ENCODE data around the gene SLC22A5.
A peak's percentile ranks its signal among the peaks of the same experiment; 100 is the strongest.

Gene SLC22A5

GRCh38 chr5:132353486-132353995 is 16.0 kb upstream of the SLC22A5 start:
- TF ChIP-seq CTCF (IDR thresholded peaks at IDR 0.05; ENCODE audit: low read length, missing control alignments), result no peak
- H3K4me3 ChIP-seq (replicated peaks; ENCODE audit: low read depth, low read length), result no peak overlapping the region
- no peak for DNase-seq (ENCODE audit: low read depth)

GRCh38 chr5:132354381-132355139 is 14.9 kb upstream of the SLC22A5 start:
- DNase-seq (ENCODE audit: low read depth), result no peak
- TF ChIP-seq CTCF (IDR thresholded peaks at IDR 0.05; ENCODE audit: low read length, missing control alignments), result no peak
- no peak overlapping the region for H3K4me3 ChIP-seq (replicated peaks; ENCODE audit: low read depth, low read length)

DNA sequence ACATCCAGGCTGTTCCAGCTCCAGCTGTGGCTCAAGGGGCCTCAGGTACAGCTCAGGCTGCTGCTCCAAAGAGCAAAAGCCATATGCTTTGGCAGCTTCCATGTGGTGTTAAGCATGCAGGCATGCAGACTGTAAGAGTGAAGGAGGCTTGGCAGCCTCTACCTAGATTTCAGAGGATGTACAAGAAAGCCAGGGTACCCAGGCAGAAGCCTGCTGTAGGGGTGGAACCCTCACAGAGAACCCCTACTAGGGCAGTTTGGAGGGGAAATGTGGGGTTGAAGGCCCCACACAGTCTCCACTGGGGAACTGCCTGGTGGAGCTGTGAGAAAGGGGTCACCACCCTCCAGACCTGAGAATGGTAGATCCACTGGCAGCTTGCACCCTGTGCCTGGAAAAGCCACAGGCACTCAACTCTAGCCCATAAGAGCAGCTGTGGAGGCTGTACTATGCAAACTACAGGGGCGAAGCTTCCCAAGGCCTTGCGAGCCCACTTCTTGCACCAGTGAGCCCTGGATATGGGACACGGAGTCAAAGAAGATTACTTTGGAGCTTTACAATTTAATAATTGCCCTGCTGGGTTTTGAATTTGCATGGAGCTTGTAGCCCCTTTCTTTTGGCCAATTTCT is 14.3 kb upstream of the SLC22A5 start:
- DNase-seq (ENCODE audit: low read depth), result no peak
- no peak overlapping the region for H3K4me3 ChIP-seq (replicated peaks; ENCODE audit: low read depth, low read length)
- TF ChIP-seq CTCF (IDR thresholded peaks at IDR 0.05; ENCODE audit: low read length, missing control alignments), result no peak

GRCh38 chr5:132358775-132359174 is 10.7 kb upstream of the SLC22A5 start:
- TF ChIP-seq CTCF (IDR thresholded peaks at IDR 0.05; ENCODE audit: low read length, missing control alignments), result no peak
- no peak for DNase-seq (ENCODE audit: low read depth)
- H3K4me3 ChIP-seq (replicated peaks; ENCODE audit: low read depth, low read length), result no peak overlapping the region

DNA sequence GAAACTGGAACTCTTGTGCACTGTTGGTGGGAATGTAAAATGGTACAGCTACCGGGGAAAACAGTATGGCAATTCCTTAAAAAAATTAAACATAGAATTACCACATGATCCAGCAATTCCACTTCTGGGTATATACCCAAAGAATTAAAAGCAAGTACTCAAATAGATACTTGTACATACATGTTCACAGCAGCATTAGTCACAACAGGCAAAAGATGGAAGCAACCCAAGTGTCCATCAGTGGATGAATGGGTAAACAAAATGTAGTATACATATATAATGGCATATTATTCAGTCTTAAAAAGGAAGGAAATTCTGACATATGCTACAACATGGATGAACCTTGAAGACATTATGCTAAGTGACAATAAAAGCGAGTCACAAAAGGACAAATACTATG is 7.4 kb upstream of the SLC22A5 start:
- no peak overlapping the region for H3K4me3 ChIP-seq (replicated peaks; ENCODE audit: low read depth, low read length)
- TF ChIP-seq CTCF (IDR thresholded peaks at IDR 0.05; ENCODE audit: low read length, missing control alignments), result no peak
- DNase-seq (ENCODE audit: low read depth), result no peak

DNA sequence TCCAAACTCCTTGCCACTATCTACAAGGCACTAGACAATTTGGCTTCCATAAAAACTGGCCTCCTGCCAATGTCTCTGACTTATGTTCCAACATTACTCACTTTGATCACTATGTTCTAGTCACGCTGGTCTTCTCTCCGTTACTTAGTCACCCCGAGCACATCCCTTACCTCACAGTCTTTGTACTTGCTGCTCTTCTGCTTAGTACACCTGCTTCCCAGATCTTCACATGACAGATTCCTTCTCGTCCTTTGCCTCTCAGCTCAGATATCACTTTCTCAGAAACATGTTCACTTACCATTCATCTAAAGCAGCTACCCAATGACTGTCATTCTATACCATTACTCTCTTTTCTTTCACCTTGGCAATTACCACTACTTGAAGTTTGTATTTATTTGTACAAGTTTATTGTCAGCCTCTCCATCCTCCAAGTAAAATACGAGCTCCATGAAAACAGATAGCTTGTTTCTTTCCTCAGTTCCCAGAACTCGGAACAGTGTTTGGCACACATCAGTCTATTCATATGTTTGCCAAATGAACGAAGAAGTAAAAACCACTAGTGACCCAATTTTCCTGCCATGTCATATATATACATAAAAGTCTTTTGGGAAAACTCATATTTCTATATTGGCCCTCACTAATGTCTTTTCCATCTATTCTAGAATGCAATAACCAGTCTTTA is 5.9 kb upstream of the SLC22A5 start:
- TF ChIP-seq CTCF (IDR thresholded peaks at IDR 0.05; ENCODE audit: low read length, missing control alignments), result no peak
- DNase-seq (ENCODE audit: low read depth), result peak; percentile 92
- no peak overlapping the region for H3K4me3 ChIP-seq (replicated peaks; ENCODE audit: low read depth, low read length)
